AG08395 (cell line): ENCODE measurements around the gene CYTIP.
"Not testable (repeated sequence)": the region's sequence is repeated elsewhere in the genome, so short reads cannot be mapped to it uniquely, and the experiment has no call there.

Source experiments
- DNase-seq: peaks from one replicate; pipeline ENCODE4 v3.0.0; 2012; ENCODE audit warnings: mixed read lengths, low spot score

The CYTIP gene

GRCh38 chr2:157424374-157424773, 19.5 kb downstream of the CYTIP start:
- DNase-seq: no peak

GRCh38 chr2:157421964-157422363, 21.9 kb downstream of the CYTIP start:
- no peak for DNase-seq

- no peak for DNase-seq
These were observed 22.5 kb downstream of the CYTIP start for GRCh38 chr2:157421331-157421944.

GRCh38 chr2:157420771-157421323, 23.0 kb downstream of the CYTIP start:
- DNase-seq: no peak

- no peak for DNase-seq
These were observed 24.8 kb downstream of the CYTIP start for GRCh38 chr2:157419031-157419575.

- no peak for DNase-seq
These were observed 25.6 kb downstream of the CYTIP start for GRCh38 chr2:157418239-157418641.

GRCh38 chr2:157415591-157416101, 28.2 kb downstream of the CYTIP start:
- DNase-seq: no peak

GRCh38 chr2:157414050-157414449, 29.8 kb downstream of the CYTIP start:
- DNase-seq: no peak

GRCh38 chr2:157413326-157414035, 30.4 kb downstream of the CYTIP start:
- no peak for DNase-seq

- no peak for DNase-seq
These were observed 32.1 kb downstream of the CYTIP start for GRCh38 chr2:157411624-157412336.

- not testable (repeated sequence) for DNase-seq
These were observed 38.5 kb downstream of the CYTIP start for GRCh38 chr2:157405398-157405797.

GRCh38 chr2:157404363-157404762, 39.5 kb downstream of the CYTIP start:
- no peak for DNase-seq

GRCh38 chr2:157402801-157403485, 40.9 kb downstream of the CYTIP start:
- not testable (repeated sequence) for DNase-seq

- no peak for DNase-seq
These were observed 48.1 kb downstream of the CYTIP start for GRCh38 chr2:157395811-157396210.

GRCh38 chr2:157394928-157395327, 49.0 kb downstream of the CYTIP start:
- DNase-seq: no peak

GRCh38 chr2:157393348-157393747, 50.5 kb downstream of the CYTIP start:
- no peak for DNase-seq

GRCh38 chr2:157388827-157389226, 55.1 kb downstream of the CYTIP start:
- no peak for DNase-seq

- no peak for DNase-seq
These were observed 57.1 kb downstream of the CYTIP start for GRCh38 chr2:157386747-157387146.

GRCh38 chr2:157386247-157386646, 57.6 kb downstream of the CYTIP start:
- DNase-seq: no peak

- no peak for DNase-seq
These were observed 66.0 kb downstream of the CYTIP start for GRCh38 chr2:157377861-157378260.

GRCh38 chr2:157376041-157376440, 67.8 kb downstream of the CYTIP start:
- DNase-seq: no peak

GRCh38 chr2:157375384-157375783, 68.5 kb downstream of the CYTIP start:
- no peak for DNase-seq
